Uterus (tissue), 2 donors: ENCODE results near the gene COL23A1.

Experiments used
- POLR2A ChIP-seq, 2 donors: fragments of 450-650 bp; IDR thresholded peaks; one replicate each; pipeline ENCODE4 v1.6.1; 2016; ENCODE audit warnings: antibody characterized with exemption in 2 of 2, mild to moderate bottlenecking in 1 of 2, moderate library complexity in 1 of 2
- TF ChIP-seq, protein P1 (sequence below), 4 experiments: fragments of 200-600 bp in 2 of 4; fragments of 450-650 bp in 2 of 4; sonication (generic) in 2 of 4; IDR thresholded peaks; one replicate each; pipeline ENCODE4 v1.5.1; 2016 to 2019; ENCODE audit warnings: antibody characterized with exemption in 4 of 4, mild to moderate bottlenecking in 2 of 4, moderate library complexity in 1 of 4

DNA sequence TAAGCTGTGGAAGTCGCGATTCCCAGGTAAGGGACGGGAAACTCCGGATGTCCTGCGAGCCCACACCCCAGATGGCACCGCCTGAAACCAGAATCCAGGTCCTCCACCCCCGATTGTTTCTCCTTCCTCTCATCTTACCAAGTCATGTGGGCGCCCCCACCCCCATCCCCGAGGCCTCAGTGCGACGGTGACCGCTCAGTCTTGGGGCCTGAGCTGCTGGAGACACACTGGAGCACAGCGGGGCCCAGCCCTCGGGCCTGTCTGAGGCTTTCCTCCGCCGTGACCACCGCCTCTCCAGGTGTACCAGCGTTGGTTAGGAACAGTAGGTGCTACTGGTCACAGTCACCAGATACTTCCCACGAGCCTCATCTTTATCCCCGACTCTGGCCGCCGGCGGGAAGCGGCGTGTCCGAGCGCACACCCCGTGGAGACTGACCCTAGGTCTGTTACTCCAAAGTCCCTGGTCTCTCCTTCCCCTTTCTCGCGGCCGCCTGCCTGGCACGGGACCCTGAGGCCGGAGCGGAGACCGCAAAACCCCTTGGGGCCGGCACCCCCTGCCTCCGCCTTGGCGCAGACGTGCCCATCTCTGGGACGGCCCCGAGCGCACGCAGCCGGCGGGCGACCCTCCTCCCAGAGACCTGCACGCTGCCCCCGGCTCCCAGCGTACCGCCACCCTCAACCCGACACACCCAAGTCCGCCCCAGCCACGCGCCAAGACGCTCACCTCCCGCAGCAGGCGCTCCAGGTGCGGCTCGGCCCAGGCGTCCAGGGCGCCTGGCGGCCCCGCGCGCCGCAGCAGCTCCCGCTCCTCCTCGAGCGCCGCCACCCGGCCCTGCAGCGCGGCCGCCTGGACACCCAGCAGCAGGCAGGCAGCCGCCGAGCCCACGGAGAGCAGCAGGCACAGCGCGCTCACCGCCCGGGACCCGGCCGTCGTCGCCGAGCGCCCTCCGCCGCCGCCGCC lies 733 bp downstream of the COL23A1 start:
- TF ChIP-seq, protein P1, sequence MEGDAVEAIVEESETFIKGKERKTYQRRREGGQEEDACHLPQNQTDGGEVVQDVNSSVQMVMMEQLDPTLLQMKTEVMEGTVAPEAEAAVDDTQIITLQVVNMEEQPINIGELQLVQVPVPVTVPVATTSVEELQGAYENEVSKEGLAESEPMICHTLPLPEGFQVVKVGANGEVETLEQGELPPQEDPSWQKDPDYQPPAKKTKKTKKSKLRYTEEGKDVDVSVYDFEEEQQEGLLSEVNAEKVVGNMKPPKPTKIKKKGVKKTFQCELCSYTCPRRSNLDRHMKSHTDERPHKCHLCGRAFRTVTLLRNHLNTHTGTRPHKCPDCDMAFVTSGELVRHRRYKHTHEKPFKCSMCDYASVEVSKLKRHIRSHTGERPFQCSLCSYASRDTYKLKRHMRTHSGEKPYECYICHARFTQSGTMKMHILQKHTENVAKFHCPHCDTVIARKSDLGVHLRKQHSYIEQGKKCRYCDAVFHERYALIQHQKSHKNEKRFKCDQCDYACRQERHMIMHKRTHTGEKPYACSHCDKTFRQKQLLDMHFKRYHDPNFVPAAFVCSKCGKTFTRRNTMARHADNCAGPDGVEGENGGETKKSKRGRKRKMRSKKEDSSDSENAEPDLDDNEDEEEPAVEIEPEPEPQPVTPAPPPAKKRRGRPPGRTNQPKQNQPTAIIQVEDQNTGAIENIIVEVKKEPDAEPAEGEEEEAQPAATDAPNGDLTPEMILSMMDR (IDR thresholded peaks at IDR 0.05): no peak
- TF ChIP-seq POLR2A (IDR thresholded peaks at IDR 0.05): no peak
